Renal cortical epithelial cell (primary cell): ENCODE data around the gene GPR157. TPM values are rescaled to one million over a fixed set of nuclear protein-coding genes. Genes with fewer than 3 reads are reported as not detected.
"Not testable (repeated sequence)": the region's sequence is repeated elsewhere in the genome, so short reads cannot be mapped to it uniquely, and the experiment has no call there.

Experiments
- DNase-seq: peaks from one replicate; pipeline ENCODE4 v3.0.0-alpha.2; 2011; ENCODE audit warnings: low read depth
- total RNA-seq: library from RNA; depleted of rRNA; stranded (reverse); fragments of >200 nt; gene quantifications from 2 replicates; pipeline ENCODE4 v1.2.3, GENCODE V29; 2014

The GPR157 gene
- total RNA-seq, 1 donor from 2014 or later: 4.6 TPM

- no peak for DNase-seq
These were observed 10.7 kb downstream of the GPR157 start for GRCh38 chr1:9118186-9118585.

GRCh38 chr1:9115351-9116205 is 13.3 kb downstream of the GPR157 start:
- no peak for DNase-seq

GRCh38 chr1:9112961-9113880 is 15.7 kb downstream of the GPR157 start:
- no peak for DNase-seq

GRCh38 chr1:9111957-9112356 is 16.9 kb downstream of the GPR157 start:
- no peak for DNase-seq

GRCh38 chr1:9111357-9111691 is 17.6 kb downstream of the GPR157 start:
- no peak for DNase-seq

GRCh38 chr1:9110669-9111356 is 18.1 kb downstream of the GPR157 start:
- DNase-seq: peak; percentile 97

- no peak for DNase-seq
These were observed 20.7 kb downstream of the GPR157 start for GRCh38 chr1:9108056-9108665.

GRCh38 chr1:9107136-9107535 is 21.8 kb downstream of the GPR157 start:
- DNase-seq: no peak

- no peak for DNase-seq
These were observed 22.6 kb downstream of the GPR157 start for GRCh38 chr1:9106286-9106685.

- no peak for DNase-seq
These were observed 23.5 kb downstream of the GPR157 start for GRCh38 chr1:9105336-9105867.

- peak; percentile 47 for DNase-seq
These were observed 27.3 kb downstream of the GPR157 start for GRCh38 chr1:9101510-9102146.

- DNase-seq: peak; percentile 69
These were observed 28.3 kb downstream of the GPR157 start for GRCh38 chr1:9100471-9101043.

- no peak for DNase-seq
These were observed 29.3 kb downstream of the GPR157 start for GRCh38 chr1:9099555-9099954.

GRCh38 chr1:9097947-9098705 is 30.8 kb downstream of the GPR157 start:
- no peak for DNase-seq

- DNase-seq: no peak
These were observed 33.1 kb downstream of the GPR157 start for GRCh38 chr1:9095818-9096217.

GRCh38 chr1:9093996-9094595 is 34.8 kb downstream of the GPR157 start:
- not testable (repeated sequence) for DNase-seq

- no peak for DNase-seq
These were observed 35.3 kb downstream of the GPR157 start for GRCh38 chr1:9093581-9093980.

GRCh38 chr1:9093091-9093490 is 35.8 kb downstream of the GPR157 start:
- no peak for DNase-seq

GRCh38 chr1:9088807-9089206 is 40.1 kb downstream of the GPR157 start:
- no peak for DNase-seq
